K562 (cell line): Measurements from ENCODE around the gene MMP15. TPM values are rescaled to one million over a fixed set of nuclear protein-coding genes. Genes with fewer than 3 reads are reported as not detected.

Source experiments
- ATAC-seq: fragments of 200-7000 bp; cut with Tn5 transposase; 3 replicates; pipeline ENCODE4 v1.9.1; 2020; ENCODE audit warnings: moderate library complexity
- BruUV-seq: library from RNA; stranded (reverse); fragments of 400-500 nt; replicated peaks from 2 replicates; lab custom pipeline; 2021; lab: Mats Ljungman, UMichigan
- CTCF ChIA-PET: fragments of 300-600 bp; formaldehyde crosslinking; extraction: SDS; loops from one replicate; lab custom pipeline; 2021; ENCODE audit warnings: low intra/inter-chr PET ratio; lab: Yijun Ruan, JAX
- POLR2A ChIA-PET: fragments of 300-600, 350-650 bp; sonication (Branson Sonifier 250); formaldehyde crosslinking; extraction: SDS; loops from one replicate; lab custom pipeline; 2021; ENCODE audit warnings: antibody characterized with exemption, inconsistent platforms; lab: Yijun Ruan, JAX
- DNase-seq, 4 experiments: peaks; one replicate each; pipeline versions ENCODE4 v3.0.0 to v3.0.0-alpha.2; 2011 to 2018; ENCODE audit warnings: low spot score in 3 of 4, mixed read lengths in 3 of 4; ENCODE audit errors: extremely low read depth in 1 of 4
- FAIRE-seq: peaks from 2 replicates; lab custom pipeline; 2011; peaks lifted over from hg19 to GRCh38; lab: Jason Lieb, UNC
- H2AFZ ChIP-seq: 2 replicates; pipeline ENCODE4 v1.6.0; 2011; ENCODE audit warnings: low read depth, low read length, control low read depth, inconsistent platforms
- H3K27ac ChIP-seq: fragments of 200-600 bp; 3 replicates; pipeline ENCODE4 v1.8.0; 2011; ENCODE audit warnings: low read depth, mild to moderate bottlenecking, control low read depth, inconsistent platforms, low read length, moderate library complexity, mixed read lengths; ENCODE audit errors: extremely low read depth
- H3K27me3 ChIP-seq, 2 experiments: fragments of 300-600 bp in 1 of 2; 2 replicates in 1 of 2; 3 replicates in 1 of 2; pipeline versions ENCODE4 v1.6.0 to v1.8.0; 2011; ENCODE audit warnings: inconsistent platforms in 2 of 2, low read length in 2 of 2, mild to moderate bottlenecking in 1 of 2, mixed read lengths in 1 of 2, moderate library complexity in 1 of 2; ENCODE audit not compliant: control insufficient read depth in 2 of 2, insufficient read depth in 2 of 2
- H3K36me3 ChIP-seq: fragments of 300-600 bp; 3 replicates; pipeline ENCODE4 v1.8.0; 2011; ENCODE audit warnings: mild to moderate bottlenecking, low read length, inconsistent platforms; ENCODE audit not compliant: control insufficient read depth, insufficient read depth
- H3K4me1 ChIP-seq, 2 experiments: fragments of 200-600 bp in 1 of 2; replicated peaks in 1 of 2; 2 replicates in 1 of 2; 3 replicates in 1 of 2; pipeline versions ENCODE4 v1.5.1 to v1.8.0; 2011; ENCODE audit warnings: inconsistent platforms in 2 of 2, low read length in 2 of 2, mild to moderate bottlenecking in 1 of 2, mixed read lengths in 1 of 2, moderate library complexity in 1 of 2; ENCODE audit not compliant: control insufficient read depth in 2 of 2, insufficient read depth in 2 of 2
- H3K4me2 ChIP-seq: 2 replicates; pipeline ENCODE4 v1.6.1; 2011; ENCODE audit warnings: low read length, control low read depth, inconsistent platforms, mixed read lengths; ENCODE audit not compliant: insufficient read depth
- H3K4me3 ChIP-seq: fragments of 200-600 bp; sonication (generic), shearing (Covaris generic); 2 replicates; pipeline ENCODE4 v1.5.1; 2016; ENCODE audit warnings: control low read depth, inconsistent platforms
- H3K79me2 ChIP-seq: fragments of 200-600 bp; 3 replicates; pipeline ENCODE4 v1.8.0; 2011; ENCODE audit warnings: low read length, inconsistent platforms; ENCODE audit not compliant: control insufficient read depth, insufficient read depth
- H3K9ac ChIP-seq, 2 experiments: 2 replicates each; pipeline versions ENCODE4 v1.6.0 to v1.6.1; 2011; ENCODE audit warnings: low read depth in 2 of 2, low read length in 2 of 2, control low read depth in 1 of 2, inconsistent platforms in 1 of 2, mild to moderate bottlenecking in 1 of 2, mixed read lengths in 1 of 2; ENCODE audit not compliant: insufficient read depth in 1 of 2
- H3K9me1 ChIP-seq: one replicate; pipeline ENCODE4 v1.6.0; 2011; ENCODE audit warnings: inconsistent platforms, mild to moderate bottlenecking, low read length, moderate library complexity; ENCODE audit not compliant: control insufficient read depth, insufficient read depth
- H3K9me3 ChIP-seq: replicated peaks from 2 replicates; pipeline ENCODE4 v1.5.1; 2011; ENCODE audit warnings: low read depth, low read length, inconsistent platforms; ENCODE audit not compliant: control insufficient read depth, insufficient read depth
- H4K20me1 ChIP-seq: replicated peaks from 2 replicates; pipeline ENCODE4 v1.6.1; 2011; ENCODE audit warnings: low read length, inconsistent platforms, mixed read lengths; ENCODE audit not compliant: control insufficient read depth, insufficient read depth
- KDM4B ChIP-seq, 2 experiments: fragments of 450-650 bp in 1 of 2; sonication (generic) in 1 of 2; IDR thresholded peaks; 2 replicates each; pipeline ENCODE4 v1.6.1; 2016 to 2017; ENCODE audit warnings: borderline replicate concordance in 2 of 2, antibody characterized with exemption in 1 of 2, low read depth in 1 of 2, mild to moderate bottlenecking in 1 of 2
- NCOA2 ChIP-seq, 2 experiments: fragments of 450-650 bp; IDR thresholded peaks; 2 replicates each; pipeline ENCODE4 v1.6.1; 2018; ENCODE audit warnings: mild to moderate bottlenecking in 2 of 2, moderate library complexity in 1 of 2; ENCODE audit not compliant: partially characterized antibody in 2 of 2
- NFRKB ChIP-seq: fragments of 450-650 bp; IDR thresholded peaks from 2 replicates; pipeline ENCODE4 v1.6.1; 2016; ENCODE audit warnings: low read depth
- TAF7 ChIP-seq: fragments of 450-650 bp; IDR thresholded peaks from 2 replicates; pipeline ENCODE4 v1.6.1; 2016; ENCODE audit warnings: missing genetic modification characterization, missing compliant biosample characterization
- WHSC1 ChIP-seq: IDR thresholded peaks from one replicate; pipeline ENCODE4 v1.6.1; 2012; ENCODE audit warnings: low read length, control low read depth, inconsistent platforms
- WGBS: fragments of 100-300 bp; shearing (Covaris generic); methylation state at CpG from one replicate; pipeline ENCODE4 v1.1.6; 2016; ENCODE audit warnings: low coverage, mixed read lengths; ENCODE audit not compliant: insufficient coverage; ENCODE audit errors: missing lambda C conversion rate; 5-methylcytosine and 5-hydroxymethylcytosine counted together
- in situ Hi-C: fragments of 300-500 bp; cut with MboI; formaldehyde crosslinking; loops from 4 replicates; pipeline ENCODE4 v1.15.0; 2018; ENCODE audit warnings: inconsistent platforms, mixed read lengths
- intact Hi-C: fragments of 100-400 bp; cut with micrococcal nuclease; formaldehyde crosslinking; loops from 2 replicates; pipeline ENCODE4 v1.14.2; 2022
- polyA plus RNA-seq, 8 experiments: library from polyadenylated mRNA; depleted of rRNA in 4 of 8; stranded (reverse) in 5 of 8; unstranded in 3 of 8; fragments of >200 nt; fragmentation: Nextera tagmentation in 2 of 8; fragmentation: Illumina TruSeq in 1 of 8; extraction: Ambion mirVana in 2 of 8; extraction: Trizol in 1 of 8; gene quantifications; 2 replicates each; pipeline versions ENCODE4 v1.2.1 to v1.2.3, GENCODE V29; 2011 to 2014; ENCODE audit warnings: inconsistent platforms in 1 of 8, missing spikeins in 1 of 8
- total RNA-seq, 7 experiments: library from RNA; depleted of rRNA in 6 of 7; stranded (reverse); fragments of >200 nt in 6 of 7; fragmentation: Illumina TruSeq in 2 of 7; extraction: Trizol in 2 of 7; gene quantifications; 2 replicates each; pipeline versions ENCODE4 v1.2.1 to v1.2.3, GENCODE V29; 2011 to 2021; ENCODE audit warnings: low replicate concordance in 1 of 7
- TF ChIP-seq, protein P1 (sequence below): fragments of 250-450 bp; sonication (Bioruptor Pico); IDR thresholded peaks from 2 replicates; pipeline ENCODE4 v1.4.0; 2020; ENCODE audit warnings: borderline replicate concordance

Gene MMP15
- total and polyA plus RNA-seq, 9 of the 15 experiments (the other 6 are each of a cell fraction or from before 2014, with no cell fraction given): 0.01 to 20.4 (median 5.5) TPM

DNA sequence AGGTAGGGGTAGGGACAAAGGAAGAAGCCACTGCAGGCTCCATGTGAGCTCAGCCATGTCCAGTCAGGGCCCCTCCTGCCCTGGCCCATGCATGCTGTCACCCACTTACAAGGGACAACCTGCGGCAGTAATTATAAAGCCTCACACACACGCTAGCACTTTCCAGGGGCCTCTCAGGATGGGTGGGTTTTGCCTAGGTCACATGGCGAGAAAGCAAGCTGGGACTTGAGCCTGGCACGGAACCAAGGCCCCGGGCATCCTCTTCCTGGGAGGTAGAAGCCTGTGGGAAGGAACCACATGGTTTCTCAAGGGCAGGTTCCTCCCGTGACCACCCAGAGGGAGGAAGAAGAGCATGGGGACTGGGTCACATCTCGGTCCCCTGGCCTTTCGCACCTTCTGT, 32.1 kb upstream of the MMP15 start:
- no peak overlapping the region for H3K4me3 ChIP-seq
- in situ Hi-C loops: no loop called here
- WGBS: 73% methylated on average over 8 of the region's 8 CpGs
- H2AFZ ChIP-seq: no peak overlapping the region
- H3K9me1 ChIP-seq: peaks cover 4% of the 10 kb centered on the region
- peak overlapping the region in 1 of 2 experiments; percentile 41; a peak in 1 of 4 replicates for H3K9ac ChIP-seq
- no peaks in the 10 kb centered on the region for H3K9me3 ChIP-seq
- H3K79me2 ChIP-seq: no peaks in the 10 kb centered on the region
- H3K27me3 ChIP-seq: no peaks in the 10 kb centered on the region
- FAIRE-seq (no peak), DNase-seq (no peak), ATAC-seq (no peak)
- POLR2A ChIA-PET: interaction anchor here (0.5 to 1.4 kb wide), 3 partner anchors 10 to 24 kb away, joined by 4 to 5 read pairs (median 4); a partner anchor contains a TSS
- CTCF ChIA-PET: interaction anchor here (0.7 kb wide), 1 partner anchor 347 kb away, joined by 4 read pairs; no protein-coding TSS in a partner anchor
- intact Hi-C loops: loop anchor here (10.0 kb wide), 1 partner anchor 349 kb away; no protein-coding TSS in a partner anchor
- TF ChIP-seq WHSC1 (no peak), KDM4B (IDR thresholded peaks at IDR 0.05; ENCODE audit: borderline replicate concordance in 2 of 2, low read depth in 1 of 2) (no peak), NFRKB (no peak), NCOA2 (IDR thresholded peaks at IDR 0.05; ENCODE audit: partially characterized antibody in 2 of 2) (no peak), TAF7 (tag) (no peak)
- TF ChIP-seq, protein P1, sequence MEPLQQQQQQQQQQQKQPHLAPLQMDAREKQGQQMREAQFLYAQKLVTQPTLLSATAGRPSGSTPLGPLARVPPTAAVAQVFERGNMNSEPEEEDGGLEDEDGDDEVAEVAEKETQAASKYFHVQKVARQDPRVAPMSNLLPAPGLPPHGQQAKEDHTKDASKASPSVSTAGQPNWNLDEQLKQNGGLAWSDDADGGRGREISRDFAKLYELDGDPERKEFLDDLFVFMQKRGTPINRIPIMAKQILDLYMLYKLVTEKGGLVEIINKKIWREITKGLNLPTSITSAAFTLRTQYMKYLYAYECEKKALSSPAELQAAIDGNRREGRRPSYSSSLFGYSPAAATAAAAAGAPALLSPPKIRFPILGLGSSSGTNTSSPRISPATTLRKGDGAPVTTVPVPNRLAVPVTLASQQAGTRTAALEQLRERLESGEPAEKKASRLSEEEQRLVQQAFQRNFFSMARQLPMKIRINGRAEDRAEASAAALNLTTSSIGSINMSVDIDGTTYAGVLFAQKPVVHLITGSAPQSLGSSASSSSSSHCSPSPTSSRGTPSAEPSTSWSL: no peak
- no peak overlapping the region for H3K4me2 ChIP-seq
- H3K27ac ChIP-seq: no peak overlapping the region
- BruUV-seq: no TSS peak
- H3K4me1 ChIP-seq: peaks cover 4 to 10% of the 10 kb centered on the region in 2 experiments; a peak in 4 of 5 replicates
- H4K20me1 ChIP-seq: no peaks in the 10 kb centered on the region
- H3K36me3 ChIP-seq: peaks cover 14% of the 10 kb centered on the region; the same call in 2 of the 3 replicates
